Karpas-422 (cell line): Measurements from ENCODE around the gene CCDC9. TPM values are rescaled to one million over a fixed set of nuclear protein-coding genes. Genes with fewer than 3 reads are reported as not detected.
"Not testable (repeated sequence)": the region's sequence is repeated elsewhere in the genome, so short reads cannot be mapped to it uniquely, and the experiment has no call there.

ENCODE experiments used
- DNase-seq: peaks from one replicate; pipeline ENCODE4 v3.0.0-alpha.2; 2015
- H2AFZ ChIP-seq: fragments of 200-600 bp; sonication (generic); 2 replicates; pipeline ENCODE4 v1.6.1; 2014; ENCODE audit warnings: antibody characterized with exemption, low read length, mixed read lengths
- H3K27ac ChIP-seq: fragments of 200-600 bp; sonication (generic); 2 replicates; pipeline ENCODE4 v1.5.1; 2014; ENCODE audit warnings: mild to moderate bottlenecking, low read length, moderate library complexity
- H3K27me3 ChIP-seq: fragments of 200-600 bp; sonication (generic); 2 replicates; pipeline ENCODE4 v1.6.1; 2014; ENCODE audit warnings: low read length, mixed read lengths
- H3K36me3 ChIP-seq: fragments of 200-600 bp; sonication (generic); 2 replicates; pipeline ENCODE4 v1.6.1; 2014; ENCODE audit warnings: low read length, mixed read lengths; ENCODE audit not compliant: insufficient read depth
- H3K4me1 ChIP-seq: fragments of 200-600 bp; sonication (generic); 2 replicates; pipeline ENCODE4 v1.6.1; 2014; ENCODE audit warnings: mild to moderate bottlenecking, low read length, mixed read lengths
- H3K4me2 ChIP-seq: fragments of 200-600 bp; sonication (generic); 2 replicates; pipeline ENCODE4 v1.6.1; 2014; ENCODE audit warnings: low read length, low read depth, mild to moderate bottlenecking; ENCODE audit not compliant: poor library complexity, severe bottlenecking
- H3K4me3 ChIP-seq: fragments of 200-600 bp; sonication (generic); 2 replicates; pipeline ENCODE4 v1.5.1; 2014; ENCODE audit warnings: mild to moderate bottlenecking, antibody characterized with exemption, low read length, mixed read lengths
- H3K79me2 ChIP-seq: fragments of 200-600 bp; sonication (generic); 2 replicates; pipeline ENCODE4 v1.6.1; 2014; ENCODE audit warnings: mild to moderate bottlenecking, low read length, mixed read lengths
- H3K9ac ChIP-seq: fragments of 200-600 bp; sonication (generic); 2 replicates; pipeline ENCODE4 v1.6.0; 2014; ENCODE audit warnings: low read length
- H3K9me2 ChIP-seq: fragments of 200-600 bp; sonication (generic), shearing (Covaris generic); replicated peaks from 2 replicates; pipeline ENCODE4 v1.6.0; 2014; ENCODE audit warnings: mild to moderate bottlenecking, low read length, moderate library complexity; ENCODE audit not compliant: insufficient read depth
- H3K9me3 ChIP-seq: fragments of 300-700, 200-600 bp; sonication (generic); 2 replicates; pipeline ENCODE4 v1.6.1; 2014; ENCODE audit warnings: low read length, mixed read lengths
- H4K20me1 ChIP-seq: fragments of 200-600 bp; sonication (generic); 2 replicates; pipeline ENCODE4 v1.6.1; 2014; ENCODE audit warnings: mild to moderate bottlenecking, antibody characterized with exemption, low read length, low read depth; ENCODE audit not compliant: insufficient read depth
- total RNA-seq: library from RNA; depleted of rRNA; stranded (reverse); fragments of >200 nt; shearing (Covaris generic); gene quantifications from 2 replicates; pipeline ENCODE4 v1.2.3, GENCODE V29; 2014; ENCODE audit warnings: low replicate concordance

Gene CCDC9
- total RNA-seq, 1 experiment from 2014 or later: 2.2 TPM

- H3K4me3 ChIP-seq: peak overlapping the region; percentile 90
- H3K4me2 ChIP-seq: peak overlapping the region; percentile 99
- peak overlapping the region; percentile 86 for H3K27ac ChIP-seq
- H3K9me2 ChIP-seq: no peaks in the 10 kb centered on the region
- no peak overlapping the region for H2AFZ ChIP-seq
- H3K4me1 ChIP-seq: peaks cover 33% of the 10 kb centered on the region
- H4K20me1 ChIP-seq: 0 out of 2 replicates have a peak, but pooled peaks cover 15% of the 10 kb centered on the region
- no peaks in the 10 kb centered on the region for H3K36me3 ChIP-seq
- peak; percentile 53 for DNase-seq
- no peaks in the 10 kb centered on the region for H3K9me3 ChIP-seq
- no peaks in the 10 kb centered on the region for H3K27me3 ChIP-seq
- H3K79me2 ChIP-seq: peaks cover 5% of the 10 kb centered on the region; the same call in 1 of the 2 replicates
- peak overlapping the region; percentile 95 for H3K9ac ChIP-seq
These were observed 16.4 kb downstream of the CCDC9 start for GRCh38 chr19:47272448-47273312.

GRCh38 chr19:47273313-47274070 is 17.2 kb downstream of the CCDC9 start:
- Histone ChIP-seq H3K27ac (peak overlapping the region; percentile 86), H3K4me3 (peak overlapping the region; percentile 90), H3K79me2 (peaks cover 5% of the 10 kb centered on the region; the same call in 1 of the 2 replicates), H3K9ac (peak overlapping the region; percentile 95), H3K27me3 (no peaks in the 10 kb centered on the region), H3K36me3 (no peaks in the 10 kb centered on the region), H3K4me2 (peak overlapping the region; percentile 99), H3K9me2 (no peaks in the 10 kb centered on the region), H4K20me1 (0 out of 2 replicates have a peak, but pooled peaks cover 15% of the 10 kb centered on the region), H3K4me1 (peaks cover 37% of the 10 kb centered on the region), H2AFZ (peak overlapping the region; percentile 56; the same call in 1 of the 2 replicates), H3K9me3 (no peaks in the 10 kb centered on the region)
- DNase-seq: peak; percentile 96

DNA sequence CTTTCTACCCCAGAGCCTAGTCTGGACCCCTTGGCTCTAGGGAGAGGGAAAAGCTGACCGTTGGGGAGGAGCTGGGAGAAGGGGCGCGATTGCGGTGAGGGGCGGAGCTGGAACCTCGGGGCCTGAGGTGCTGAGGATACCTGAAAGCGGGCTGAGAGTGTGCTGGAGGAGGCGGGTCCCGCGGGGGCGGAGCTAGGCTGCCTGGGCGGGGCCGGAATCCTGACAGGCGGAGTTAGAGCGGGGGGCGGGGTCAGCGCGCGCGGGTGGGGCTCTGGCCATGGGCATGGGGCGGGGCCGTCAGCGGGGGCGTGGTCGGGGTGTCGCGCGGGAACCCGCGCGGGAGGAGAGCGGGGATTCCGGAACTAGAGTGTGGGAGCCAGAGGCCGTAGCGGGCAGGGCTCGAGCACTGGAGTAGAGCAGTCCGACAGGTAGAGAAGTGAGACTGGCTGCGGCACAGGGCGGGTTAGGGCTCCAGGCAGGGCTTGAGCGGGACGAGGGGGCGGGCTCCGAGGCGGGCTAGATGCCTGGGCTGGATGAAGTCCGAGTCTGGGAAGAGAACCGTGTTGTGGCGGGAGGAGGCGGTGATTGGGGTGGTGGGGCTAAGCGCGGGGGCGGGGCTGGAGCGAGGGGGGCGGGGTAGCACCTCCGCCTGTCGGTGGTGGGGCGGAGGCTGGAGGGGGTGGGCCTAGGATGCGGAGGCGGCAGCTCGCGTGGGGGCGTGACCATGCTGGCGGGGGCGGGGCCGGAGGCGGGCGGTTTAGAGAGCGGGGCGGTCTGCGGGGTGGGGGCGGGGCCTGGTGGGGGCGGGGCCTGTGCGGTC is 18.0 kb downstream of the CCDC9 start, which contains the start of gene INAFM1:
Gene INAFM1, plus strand, starts transcription at position 815 of the 820 bp plus-strand sequence. CDS start 35 bp downstream, outside the sequence.
- DNase-seq: peak; percentile 98
- H3K27me3 ChIP-seq: no peaks in the 10 kb centered on the region
- peak within 1 kb of the TSS; percentile 86 for H3K27ac ChIP-seq
- H2AFZ ChIP-seq: peak within 1 kb of the TSS; percentile 56; the same call in 1 of the 2 replicates
- no peaks in the 10 kb centered on the region for H3K9me3 ChIP-seq
- no peaks in the 10 kb centered on the region for H3K9me2 ChIP-seq
- peaks cover 37% of the 10 kb centered on the region for H3K4me1 ChIP-seq
- H3K4me2 ChIP-seq: peak within 1 kb of the TSS; percentile 99
- peaks cover 5% of the 10 kb centered on the region; the same call in 1 of the 2 replicates for H3K79me2 ChIP-seq
- no peaks in the 10 kb centered on the region for H3K36me3 ChIP-seq
- H4K20me1 ChIP-seq: 0 out of 2 replicates have a peak, but pooled peaks cover 15% of the 10 kb centered on the region
- peak within 1 kb of the TSS; percentile 90 for H3K4me3 ChIP-seq
- peak within 1 kb of the TSS; percentile 95 for H3K9ac ChIP-seq

GRCh38 chr19:47274891-47275761 is 18.8 kb downstream of the CCDC9 start:
- Histone ChIP-seq H4K20me1 (0 out of 2 replicates have a peak, but pooled peaks cover 15% of the 10 kb centered on the region), H2AFZ (no peak overlapping the region), H3K9me3 (no peaks in the 10 kb centered on the region), H3K9ac (peak overlapping the region; percentile 74), H3K36me3 (no peaks in the 10 kb centered on the region), H3K79me2 (peaks cover 5% of the 10 kb centered on the region; the same call in 1 of the 2 replicates), H3K9me2 (no peaks in the 10 kb centered on the region), H3K27me3 (no peaks in the 10 kb centered on the region), H3K4me1 (peaks cover 37% of the 10 kb centered on the region), H3K4me3 (peak overlapping the region; percentile 80), H3K27ac (no peak overlapping the region), H3K4me2 (peak overlapping the region; percentile 87)
- peak; percentile 51 for DNase-seq

GRCh38 chr19:47275791-47276461 is 19.6 kb downstream of the CCDC9 start:
- no peak overlapping the region for H3K27ac ChIP-seq
- 0 out of 2 replicates have a peak, but pooled peaks cover 15% of the 10 kb centered on the region for H4K20me1 ChIP-seq
- no peaks in the 10 kb centered on the region for H3K9me3 ChIP-seq
- peak overlapping the region; percentile 74 for H3K9ac ChIP-seq
- H3K4me1 ChIP-seq: peaks cover 37% of the 10 kb centered on the region
- H2AFZ ChIP-seq: no peak overlapping the region
- peak overlapping the region; percentile 87 for H3K4me2 ChIP-seq
- H3K9me2 ChIP-seq: no peaks in the 10 kb centered on the region
- peak overlapping the region; percentile 80; the same call in 1 of the 2 replicates for H3K4me3 ChIP-seq
- H3K36me3 ChIP-seq: no peaks in the 10 kb centered on the region
- H3K79me2 ChIP-seq: peaks cover 5% of the 10 kb centered on the region; the same call in 1 of the 2 replicates
- DNase-seq: no peak
- H3K27me3 ChIP-seq: no peaks in the 10 kb centered on the region

- H2AFZ ChIP-seq, H3K9ac ChIP-seq, H3K4me3 ChIP-seq, H3K36me3 ChIP-seq, H3K27ac ChIP-seq, H3K9me3 ChIP-seq, H3K4me2 ChIP-seq, H3K27me3 ChIP-seq, H3K9me2 ChIP-seq, H3K79me2 ChIP-seq, DNase-seq: not testable (repeated sequence)
- Histone ChIP-seq H4K20me1 (0 out of 2 replicates have a peak, but pooled peaks cover 15% of the 10 kb centered on the region), H3K4me1 (peaks cover 37% of the 10 kb centered on the region)
These were observed 20.2 kb downstream of the CCDC9 start for GRCh38 chr19:47276513-47276912.
